Stimulated activated CD8-positive, alpha-beta memory T cell treated with anti-CD3 and anti-CD28 coated beads, Interleukin-7, amount 100 ng/mL, for 4 hours (primary cell): Measurements from ENCODE around the gene FAM20C.

Experiments used
- DNase-seq, 2 donors: peaks; one replicate each; pipeline ENCODE4 v3.0.0-alpha.2; 2020; ENCODE audit warnings: low read depth in 2 of 2

The FAM20C gene

GRCh38 chr7:245574-246295 is 53.4 kb downstream of the FAM20C start:
- no peak for DNase-seq

GRCh38 chr7:246451-246850 is 54.1 kb downstream of the FAM20C start:
- no peak for DNase-seq

GRCh38 chr7:247181-247580 is 54.8 kb downstream of the FAM20C start:
- no peak for DNase-seq

GRCh38 chr7:247636-248035 is 55.3 kb downstream of the FAM20C start:
- no peak for DNase-seq

GRCh38 chr7:248732-249435 is 56.5 kb downstream of the FAM20C start:
- DNase-seq, result no peak

GRCh38 chr7:249989-250388 is 57.6 kb downstream of the FAM20C start:
- no peak for DNase-seq

GRCh38 chr7:250523-250922 is 58.2 kb downstream of the FAM20C start:
- DNase-seq, result no peak

- no peak for DNase-seq
Measured at GRCh38 chr7:251005-251404, 58.6 kb downstream of the FAM20C start.

- no peak for DNase-seq
Measured at GRCh38 chr7:251446-252175, 59.2 kb downstream of the FAM20C start.

GRCh38 chr7:252216-252965 is 60.0 kb downstream of the FAM20C start:
- DNase-seq, result no peak

- no peak for DNase-seq
Measured at GRCh38 chr7:252981-253380, 60.6 kb downstream of the FAM20C start.

- no peak for DNase-seq
Measured at GRCh38 chr7:253581-254336, 61.4 kb downstream of the FAM20C start.

- DNase-seq, result no peak
Measured at GRCh38 chr7:254337-255037, 62.1 kb downstream of the FAM20C start.

- no peak for DNase-seq
Measured at GRCh38 chr7:255038-255435, 62.7 kb downstream of the FAM20C start.

- DNase-seq, result no peak
Measured at GRCh38 chr7:255721-256361, 63.5 kb downstream of the FAM20C start.

- no peak for DNase-seq
Measured at GRCh38 chr7:256461-256940, 64.1 kb downstream of the FAM20C start.

- no peak for DNase-seq
Measured at GRCh38 chr7:256981-257646, 64.7 kb downstream of the FAM20C start.

GRCh38 chr7:257647-257992 is 65.2 kb downstream of the FAM20C start:
- DNase-seq, result no peak

- no peak for DNase-seq
Measured at GRCh38 chr7:258476-259190, 66.3 kb downstream of the FAM20C start.
